Astrocyte (in vitro differentiated cells and primary cell): ENCODE results near the gene VIPAS39.

Source experiments
- EZH2 ChIP-seq: IDR thresholded peaks from 2 replicates; pipeline ENCODE4 v1.6.1; 2012; ENCODE audit warnings: mild to moderate bottlenecking, low read length, inconsistent platforms; ENCODE audit not compliant: insufficient read depth
- TF ChIP-seq, protein P1 (sequence below): IDR thresholded peaks from 2 replicates; pipeline ENCODE4 v1.5.1; 2011; ENCODE audit warnings: low read depth, mild to moderate bottlenecking, inconsistent platforms, low read length, moderate library complexity; ENCODE audit not compliant: insufficient read depth

DNA sequence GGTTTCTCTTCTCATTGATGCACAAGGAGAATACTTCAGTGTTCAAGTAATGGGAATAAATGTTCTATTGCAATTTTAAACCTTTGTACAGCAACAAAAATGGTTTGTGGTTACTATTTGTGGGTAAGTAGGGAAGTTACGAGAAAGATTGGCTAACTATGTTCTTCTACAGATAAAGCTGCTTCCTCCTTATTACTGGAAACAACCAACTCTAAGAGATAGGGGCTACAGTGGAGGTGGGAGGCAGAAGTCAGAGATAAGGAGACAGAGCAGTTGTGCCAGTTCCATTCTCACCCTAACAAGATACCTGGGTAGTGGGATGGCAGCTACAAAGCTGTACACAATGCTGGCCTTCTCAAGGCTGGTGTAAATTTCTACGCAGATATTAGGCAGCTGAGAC is 50.2 kb downstream of the VIPAS39 start:
- TF ChIP-seq, protein P1, sequence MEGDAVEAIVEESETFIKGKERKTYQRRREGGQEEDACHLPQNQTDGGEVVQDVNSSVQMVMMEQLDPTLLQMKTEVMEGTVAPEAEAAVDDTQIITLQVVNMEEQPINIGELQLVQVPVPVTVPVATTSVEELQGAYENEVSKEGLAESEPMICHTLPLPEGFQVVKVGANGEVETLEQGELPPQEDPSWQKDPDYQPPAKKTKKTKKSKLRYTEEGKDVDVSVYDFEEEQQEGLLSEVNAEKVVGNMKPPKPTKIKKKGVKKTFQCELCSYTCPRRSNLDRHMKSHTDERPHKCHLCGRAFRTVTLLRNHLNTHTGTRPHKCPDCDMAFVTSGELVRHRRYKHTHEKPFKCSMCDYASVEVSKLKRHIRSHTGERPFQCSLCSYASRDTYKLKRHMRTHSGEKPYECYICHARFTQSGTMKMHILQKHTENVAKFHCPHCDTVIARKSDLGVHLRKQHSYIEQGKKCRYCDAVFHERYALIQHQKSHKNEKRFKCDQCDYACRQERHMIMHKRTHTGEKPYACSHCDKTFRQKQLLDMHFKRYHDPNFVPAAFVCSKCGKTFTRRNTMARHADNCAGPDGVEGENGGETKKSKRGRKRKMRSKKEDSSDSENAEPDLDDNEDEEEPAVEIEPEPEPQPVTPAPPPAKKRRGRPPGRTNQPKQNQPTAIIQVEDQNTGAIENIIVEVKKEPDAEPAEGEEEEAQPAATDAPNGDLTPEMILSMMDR: no peak
- TF ChIP-seq EZH2: no peak
